GM18508 (cell line): ENCODE data around the gene ST6GALNAC3.

ENCODE experiments used
- ATAC-seq: cut with Tn5 transposase; IDR thresholded peaks from one replicate; pipeline ENCODE4 v1.9.1; 2021; ENCODE audit warnings: moderate number of reproducible peaks; ENCODE audit not compliant: insufficient read depth, unreplicated experiment

Gene ST6GALNAC3

DNA sequence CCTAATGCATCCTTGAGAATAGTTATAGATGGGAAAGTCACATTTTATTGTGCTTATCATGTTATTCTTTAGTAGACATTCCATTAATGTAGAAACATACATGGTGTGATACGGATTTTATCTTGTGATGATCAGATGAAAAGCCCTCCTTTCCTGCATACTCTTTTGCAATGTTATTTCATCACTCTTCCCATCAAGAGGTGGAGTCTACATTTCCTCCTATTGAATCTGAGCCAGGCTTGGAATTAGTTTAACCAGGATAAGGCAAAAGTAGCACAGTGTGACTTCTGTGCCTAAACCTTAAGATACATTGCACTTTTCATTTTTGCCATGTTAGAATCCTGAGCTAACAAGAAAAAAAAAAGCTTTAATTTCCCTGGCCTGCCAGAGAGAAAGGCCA, 399.0 kb downstream of the ST6GALNAC3 start:
- no peak for ATAC-seq

DNA sequence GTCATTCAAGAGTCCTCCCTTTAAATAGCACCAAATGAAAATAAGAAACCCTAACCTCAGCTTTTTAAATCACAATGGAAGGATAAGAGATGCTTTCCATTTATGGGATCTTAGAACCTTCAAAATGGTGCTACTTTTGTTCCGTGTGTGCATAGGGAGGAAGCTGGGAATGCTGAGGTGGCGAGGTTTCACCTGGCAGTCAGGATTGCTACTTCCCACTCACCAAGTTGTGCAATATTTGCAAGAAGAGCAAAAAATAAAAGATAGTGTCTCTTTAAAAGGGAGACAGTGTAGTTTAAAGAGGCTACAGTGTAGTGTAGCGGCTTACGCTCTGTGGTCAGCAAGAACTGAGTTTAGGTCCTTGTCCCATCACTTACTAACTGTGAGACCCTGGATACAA, 400.4 kb downstream of the ST6GALNAC3 start:
- ATAC-seq: no peak

DNA sequence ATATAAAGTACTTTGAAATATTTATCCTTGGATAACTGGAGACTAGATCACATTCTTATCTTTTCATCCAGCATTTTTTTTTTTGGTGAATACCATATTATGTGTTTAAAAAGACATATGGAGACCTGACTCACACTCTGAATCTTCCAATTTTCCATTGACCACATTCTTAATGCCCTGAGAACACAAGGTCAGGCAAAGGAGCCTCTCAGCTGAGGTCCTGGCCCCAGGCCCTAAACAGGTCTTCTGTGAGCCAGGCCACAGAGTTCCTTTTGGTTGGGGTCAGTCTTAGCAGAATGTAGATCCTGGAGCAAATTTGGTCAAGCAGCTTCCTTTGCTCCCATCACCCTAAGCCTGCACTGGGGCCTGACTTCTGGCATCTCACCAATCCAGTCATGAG, 402.6 kb downstream of the ST6GALNAC3 start:
- no peak for ATAC-seq

DNA sequence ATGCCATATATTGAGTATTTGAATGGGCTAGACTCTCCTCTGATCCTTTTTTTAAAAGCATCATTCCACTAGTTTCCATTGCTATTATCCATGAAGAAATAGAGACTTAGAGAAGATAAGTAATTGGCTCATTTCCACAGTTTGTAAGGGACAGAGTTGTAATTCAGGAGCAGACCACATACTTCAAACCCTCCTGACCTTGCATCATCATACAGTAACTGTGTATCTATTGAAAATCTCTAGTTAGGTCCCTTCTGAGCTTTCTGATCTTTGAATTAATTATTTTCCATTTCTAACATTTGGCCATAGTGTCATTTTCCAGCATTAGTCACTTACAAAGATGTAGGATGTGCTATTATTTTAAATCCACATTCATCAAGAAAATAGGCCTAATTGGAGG, 406.3 kb downstream of the ST6GALNAC3 start:
- no peak for ATAC-seq

DNA sequence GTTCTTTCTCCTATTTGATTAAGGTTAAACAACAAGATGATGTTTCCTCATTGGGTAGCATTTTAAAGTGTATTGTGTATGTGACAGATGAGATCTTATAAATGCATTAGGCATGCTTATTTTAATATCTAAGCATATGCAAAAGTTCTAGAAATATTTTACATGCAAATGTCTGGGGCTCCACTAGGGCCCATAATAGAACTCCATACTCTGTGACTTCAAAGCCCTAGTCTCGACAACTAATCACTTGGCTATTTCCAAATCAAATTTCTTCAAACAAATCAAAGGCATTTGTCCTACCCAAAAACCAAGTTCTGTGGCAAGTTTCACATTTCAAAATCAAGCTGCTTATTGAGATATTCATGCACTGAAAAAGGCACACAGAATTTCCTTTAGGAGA, 407.1 kb downstream of the ST6GALNAC3 start:
- ATAC-seq: no peak

DNA sequence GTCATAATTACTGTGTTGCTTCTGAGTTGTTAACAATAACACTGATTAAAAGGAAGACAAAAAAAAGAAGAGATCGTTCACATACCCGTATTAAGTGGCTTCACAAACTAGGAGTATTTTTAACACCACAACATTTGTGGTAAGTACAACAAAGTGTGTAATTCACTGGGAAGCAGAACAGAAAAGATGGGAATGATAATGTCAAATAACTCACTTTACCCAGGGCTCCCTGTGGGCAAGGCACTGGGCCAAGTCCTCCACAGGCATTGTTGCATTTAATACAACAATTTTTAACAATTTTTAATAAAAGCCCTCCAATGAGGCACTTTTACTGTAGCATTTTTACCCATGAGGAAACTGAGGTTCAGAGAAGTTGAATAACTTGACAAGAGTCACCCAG, 407.7 kb downstream of the ST6GALNAC3 start:
- no peak for ATAC-seq

DNA sequence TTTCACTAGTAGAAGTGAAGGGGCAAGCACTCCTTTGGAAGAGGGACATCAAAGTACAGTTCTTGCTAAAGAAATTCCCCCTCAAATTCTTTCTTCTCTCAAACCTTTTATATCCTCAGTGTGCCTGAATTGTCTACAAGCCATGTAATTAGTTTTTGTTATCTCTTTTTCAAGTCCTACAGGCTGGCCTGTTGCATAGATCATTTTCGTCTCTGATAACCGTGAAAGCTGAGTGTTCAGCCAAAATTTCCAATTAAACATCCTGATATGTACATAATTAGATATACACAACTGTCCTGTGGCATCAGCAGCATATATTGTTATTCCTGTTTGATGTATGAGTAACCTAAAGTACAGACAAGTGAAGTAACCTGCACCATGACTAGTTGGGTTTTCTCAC, 417.2 kb downstream of the ST6GALNAC3 start:
- no peak for ATAC-seq

DNA sequence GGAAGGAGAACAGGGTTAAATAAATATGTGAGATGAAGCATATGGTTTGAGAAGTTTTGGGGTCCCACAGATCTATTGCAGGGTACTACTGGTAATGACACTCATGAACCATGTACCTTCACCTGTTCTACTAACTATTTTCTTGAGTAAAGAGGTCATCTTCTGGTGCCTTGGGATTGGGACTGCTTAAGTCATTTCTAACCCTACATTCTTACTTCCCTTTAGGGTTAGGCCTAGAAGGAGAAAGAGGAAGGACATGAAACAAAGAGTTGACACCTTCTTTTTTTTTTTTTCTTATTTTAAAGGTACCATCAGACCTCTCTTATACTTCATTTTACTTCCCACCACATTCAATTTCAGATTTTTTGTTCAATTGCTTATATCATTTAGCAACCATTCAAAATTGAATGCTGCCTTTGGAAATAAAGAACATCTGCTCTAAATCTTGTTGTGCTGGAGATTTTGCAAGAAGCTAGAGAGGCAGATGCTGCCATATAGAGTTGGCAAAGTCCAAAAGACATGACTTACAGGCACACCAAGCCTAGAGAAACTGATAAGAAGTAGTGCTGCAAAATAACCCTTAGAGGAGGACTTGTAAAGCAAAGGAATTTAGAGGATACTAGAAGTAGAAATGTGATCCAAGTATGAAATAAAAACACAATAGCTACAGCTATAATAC, 418.3 kb downstream of the ST6GALNAC3 start:
- ATAC-seq: no peak

DNA sequence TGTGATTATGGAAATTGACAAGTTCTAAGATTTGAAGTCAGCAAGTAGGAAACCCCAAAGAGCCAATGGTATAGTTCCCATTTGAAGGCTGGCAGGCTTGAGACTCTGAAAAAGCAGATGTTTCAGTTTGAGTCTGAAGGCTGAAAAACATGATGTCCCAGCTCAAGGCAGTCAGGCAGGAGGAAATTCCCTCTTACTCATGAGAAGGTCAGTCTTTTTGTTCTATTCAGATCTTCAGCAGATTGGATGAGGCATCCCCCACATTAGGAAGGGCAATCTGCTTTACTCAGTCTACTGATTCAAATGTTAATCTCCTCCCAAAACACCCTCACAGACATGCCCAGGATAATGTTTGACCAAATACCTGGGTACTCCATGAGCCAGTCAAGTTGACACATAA, 420.3 kb downstream of the ST6GALNAC3 start:
- ATAC-seq: peak; percentile 92

DNA sequence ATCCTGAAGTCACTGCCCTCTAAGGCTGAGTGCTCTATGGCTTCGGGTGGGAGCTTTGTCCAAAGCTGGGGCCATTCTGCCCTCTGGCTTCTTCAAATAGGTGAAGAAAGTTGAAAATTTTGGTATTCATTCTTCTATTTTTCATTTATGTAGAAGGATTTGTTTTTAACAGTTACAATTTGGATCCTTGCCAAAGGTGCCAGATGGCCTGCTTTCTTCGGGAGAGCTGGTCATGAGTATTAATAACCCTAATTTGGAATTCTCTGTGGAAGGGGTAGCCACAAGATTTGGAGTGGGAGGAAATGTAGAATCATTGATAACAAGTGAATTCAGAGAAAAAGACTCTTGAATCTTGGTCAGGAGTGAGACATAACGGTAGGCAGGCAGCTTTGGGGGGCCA, 422.3 kb downstream of the ST6GALNAC3 start:
- ATAC-seq: no peak

DNA sequence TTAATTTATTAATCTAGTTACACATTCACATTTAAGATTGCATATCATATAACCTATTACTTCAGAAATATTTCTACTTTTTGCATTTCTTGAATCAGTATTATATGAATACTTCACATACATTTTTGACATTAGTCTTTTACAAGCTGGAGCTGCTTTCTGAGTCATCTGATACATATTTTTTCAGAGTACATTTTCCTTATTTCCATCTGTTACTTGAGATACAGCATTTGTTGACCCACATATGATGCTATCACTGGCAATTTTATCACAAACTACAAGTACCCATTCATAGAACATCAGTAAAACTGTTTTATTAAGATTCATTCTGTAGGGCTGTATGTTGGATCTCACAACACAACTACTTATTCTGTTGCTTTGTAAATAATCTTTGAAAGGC, 425.6 kb downstream of the ST6GALNAC3 start:
- ATAC-seq: no peak

DNA sequence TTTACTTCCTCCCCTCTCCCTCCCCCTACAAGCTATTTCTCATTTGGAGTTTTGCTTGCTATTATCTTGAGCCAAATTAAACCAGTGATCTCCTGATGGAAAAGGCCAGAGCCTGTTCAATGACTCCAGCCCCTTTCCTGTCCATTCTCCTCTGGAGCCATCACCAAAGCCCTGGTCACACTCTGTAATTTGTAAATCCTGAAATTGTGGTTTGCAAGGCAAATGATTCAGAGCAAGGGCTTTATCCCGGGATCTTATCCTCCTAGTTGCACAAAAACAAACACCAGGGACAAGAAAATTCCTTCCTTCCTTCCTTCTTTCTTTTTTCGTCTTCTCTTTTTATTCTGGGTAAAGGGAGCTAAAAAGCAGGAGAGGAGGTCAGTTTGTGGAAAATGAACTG, 426.6 kb downstream of the ST6GALNAC3 start:
- no peak for ATAC-seq

DNA sequence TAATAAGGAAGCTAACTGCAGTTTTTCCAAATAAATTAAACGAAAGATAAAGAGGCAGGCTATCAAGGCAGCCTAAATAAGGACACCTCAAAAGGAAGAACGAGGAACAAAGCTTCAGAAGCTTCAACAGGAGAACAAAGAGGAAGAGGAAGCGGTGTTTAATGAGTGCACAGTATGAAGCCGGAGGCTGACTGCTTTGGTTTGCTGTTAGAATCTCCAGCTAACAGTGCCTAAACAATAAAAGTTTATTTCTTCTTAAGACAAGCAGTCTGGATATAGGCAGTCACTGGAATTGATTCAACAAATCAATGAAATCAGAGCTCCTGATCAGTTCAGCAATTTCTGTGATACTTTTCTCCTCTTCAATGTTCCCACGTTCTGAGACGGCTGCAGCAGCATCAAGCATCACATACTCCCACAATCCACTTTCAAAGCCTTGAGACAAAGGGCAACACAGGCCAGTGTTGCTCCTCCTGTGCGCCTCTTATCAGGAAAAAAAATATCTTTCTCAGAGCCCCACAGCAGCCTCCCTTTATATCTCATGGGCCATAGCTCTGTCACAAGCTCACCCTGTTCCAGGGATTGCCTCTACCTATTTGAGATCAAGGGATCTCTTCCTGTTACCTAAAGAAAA, 427.2 kb downstream of the ST6GALNAC3 start:
- ATAC-seq: no peak

DNA sequence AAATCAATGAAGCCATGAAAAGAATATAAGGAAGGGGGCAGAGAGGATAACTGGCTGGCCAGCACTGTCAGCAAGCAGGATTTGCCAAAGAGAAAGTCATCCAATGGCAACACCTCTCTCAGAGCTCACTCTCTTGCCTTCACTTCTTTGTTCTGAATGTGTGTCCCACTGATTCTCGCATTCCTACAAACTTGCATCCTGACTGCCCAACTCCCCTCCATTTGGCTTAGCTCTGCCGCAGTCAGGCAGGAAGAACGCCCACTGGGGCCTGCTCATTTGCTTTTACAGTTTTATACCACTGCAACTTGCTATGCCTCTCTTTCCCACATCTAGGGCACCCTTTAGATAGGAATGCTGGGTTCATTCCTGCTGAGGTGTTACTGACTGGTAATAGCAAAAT, 428.6 kb downstream of the ST6GALNAC3 start:
- ATAC-seq: no peak

DNA sequence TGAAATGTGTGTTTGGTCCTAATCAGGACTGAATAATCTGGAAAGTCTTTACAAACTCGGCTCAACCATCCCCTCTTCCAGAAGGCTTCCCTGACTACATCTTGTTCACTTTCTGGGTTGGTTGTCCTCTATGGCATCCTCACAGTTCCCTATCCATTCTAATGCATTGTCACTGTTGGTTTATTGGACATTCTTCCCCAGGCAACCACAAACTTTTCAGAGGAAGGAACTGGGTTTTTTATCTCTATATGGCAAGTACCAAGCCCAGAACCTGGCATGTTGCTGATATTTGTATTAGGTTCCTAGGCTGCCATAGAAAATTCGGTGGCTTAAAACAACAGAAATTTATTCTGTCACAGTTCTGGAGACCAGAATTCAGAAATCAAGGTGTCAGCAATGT, 429.2 kb downstream of the ST6GALNAC3 start:
- ATAC-seq: no peak

DNA sequence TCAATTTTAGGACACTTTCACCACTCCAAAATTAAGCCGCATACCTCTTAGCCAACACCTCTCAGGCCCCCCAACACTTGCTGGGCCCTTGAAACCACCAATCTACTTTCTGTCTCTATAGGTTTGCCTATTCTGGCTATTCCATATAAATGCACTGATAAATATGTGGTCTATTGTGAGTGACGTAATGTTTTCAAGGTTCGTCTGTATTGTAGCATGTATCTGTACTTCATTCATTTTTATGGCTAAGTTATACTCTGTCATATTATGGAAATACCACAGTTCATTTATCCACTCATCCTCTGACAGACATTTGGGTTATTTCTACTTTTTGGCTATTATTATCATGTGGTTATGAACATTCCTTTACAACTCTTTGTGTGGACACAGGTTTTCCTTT, 432.8 kb downstream of the ST6GALNAC3 start:
- no peak for ATAC-seq

DNA sequence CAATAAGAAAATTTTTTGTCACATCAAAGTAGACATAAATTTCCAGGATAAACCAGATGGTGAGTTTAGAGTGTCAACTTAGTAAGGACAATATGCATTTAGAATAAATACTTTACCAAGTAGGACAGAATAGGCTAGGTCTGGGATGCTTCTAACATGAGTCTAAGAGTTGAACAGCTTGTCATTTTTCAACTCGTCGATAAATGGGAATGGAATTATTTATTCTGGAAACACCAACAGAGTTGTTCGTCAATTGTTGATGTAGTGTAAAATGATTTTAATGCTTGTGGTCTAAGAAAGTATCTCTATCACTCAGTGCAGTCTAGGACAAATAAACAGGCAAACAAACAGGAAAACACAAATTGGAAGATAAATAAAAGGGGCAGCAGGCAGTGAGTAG, 434.3 kb downstream of the ST6GALNAC3 start:
- ATAC-seq: no peak

DNA sequence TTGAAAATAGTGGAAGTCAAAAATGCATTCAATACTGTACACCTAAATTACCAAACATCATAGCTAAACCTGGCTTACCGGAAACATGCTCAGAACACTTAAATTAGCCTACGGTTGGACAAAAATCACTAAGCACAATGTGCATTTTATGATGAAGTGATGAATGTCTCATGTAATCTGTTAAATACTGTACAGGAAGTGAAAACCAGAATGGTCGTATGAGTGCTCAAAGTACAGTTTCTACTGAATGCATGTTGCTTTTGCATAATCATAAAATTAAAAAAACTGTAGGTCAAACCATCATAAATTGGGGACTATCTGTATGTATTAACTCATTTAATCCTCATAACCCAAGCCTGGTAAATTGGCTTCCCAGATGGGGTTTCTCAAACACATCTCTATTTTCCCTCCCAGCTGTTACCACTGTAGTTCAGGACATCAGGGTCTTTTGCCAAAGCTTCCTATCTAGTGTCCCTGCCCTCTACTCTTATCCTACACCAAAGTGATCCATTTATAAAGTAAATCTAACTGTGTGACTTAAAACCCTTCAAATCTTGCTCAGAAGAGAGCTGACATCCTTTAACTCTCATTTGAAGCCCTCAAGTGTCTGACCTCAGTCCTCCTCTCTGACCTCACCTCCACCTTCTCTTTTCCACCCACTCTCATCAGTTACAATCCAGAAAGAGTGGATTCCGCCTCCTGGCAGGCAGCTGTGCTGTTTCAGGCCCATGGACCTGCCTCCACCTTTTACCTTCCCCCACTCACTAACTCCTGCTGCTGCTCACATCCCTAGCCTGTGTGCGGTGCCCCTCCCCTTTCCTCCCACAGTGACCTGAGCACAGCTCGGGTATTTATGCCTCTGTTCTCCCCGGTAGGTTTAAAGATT, 436.4 kb downstream of the ST6GALNAC3 start:
- no peak for ATAC-seq

DNA sequence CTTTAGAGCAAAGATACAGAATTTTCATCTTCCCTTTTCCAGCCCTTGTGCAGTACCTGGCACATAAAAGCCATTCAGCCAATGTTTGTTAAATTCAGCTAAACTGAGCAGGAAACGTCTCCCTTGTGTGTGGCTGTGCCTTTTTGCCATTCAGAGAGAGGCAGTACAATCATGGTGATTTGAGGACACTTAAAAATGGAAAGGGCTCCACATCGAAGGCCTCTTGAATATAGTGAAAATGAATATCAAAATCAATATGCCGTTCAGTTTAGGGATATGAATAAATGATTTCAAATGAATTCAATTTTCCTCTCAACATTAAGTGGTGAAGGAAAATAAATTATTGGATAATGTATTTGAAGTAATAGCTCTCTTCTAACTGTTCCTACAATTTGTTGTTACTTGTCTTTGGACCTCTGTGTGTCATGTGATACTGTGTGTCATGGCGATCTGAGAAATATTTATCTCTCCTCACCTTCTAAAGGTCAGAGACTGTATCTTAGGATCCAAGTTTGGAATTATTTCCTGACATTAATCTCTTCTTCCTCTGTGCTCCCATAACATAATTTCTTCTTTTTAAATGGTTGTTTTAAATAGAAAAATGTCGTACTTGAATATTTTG, 437.1 kb downstream of the ST6GALNAC3 start:
- no peak for ATAC-seq

DNA sequence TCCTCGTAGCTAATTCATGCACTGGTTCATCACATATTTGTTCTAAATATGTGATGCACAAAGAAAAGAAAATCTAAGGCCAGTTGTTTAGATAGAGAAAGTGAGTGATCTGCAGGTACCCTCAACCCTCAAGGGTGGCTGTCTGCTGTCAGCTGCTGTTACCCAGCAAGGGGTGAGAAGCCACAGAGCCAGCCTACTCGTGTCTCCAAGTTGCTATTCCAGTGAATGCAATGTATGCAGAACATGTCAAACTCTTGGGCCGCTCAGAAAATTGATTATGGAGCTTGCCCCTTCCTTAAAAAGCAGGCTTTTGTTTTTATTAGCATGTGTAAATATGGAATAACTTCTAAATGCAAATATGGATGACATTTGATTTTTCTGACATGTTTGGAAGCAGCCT, 456.4 kb downstream of the ST6GALNAC3 start:
- ATAC-seq: no peak

DNA sequence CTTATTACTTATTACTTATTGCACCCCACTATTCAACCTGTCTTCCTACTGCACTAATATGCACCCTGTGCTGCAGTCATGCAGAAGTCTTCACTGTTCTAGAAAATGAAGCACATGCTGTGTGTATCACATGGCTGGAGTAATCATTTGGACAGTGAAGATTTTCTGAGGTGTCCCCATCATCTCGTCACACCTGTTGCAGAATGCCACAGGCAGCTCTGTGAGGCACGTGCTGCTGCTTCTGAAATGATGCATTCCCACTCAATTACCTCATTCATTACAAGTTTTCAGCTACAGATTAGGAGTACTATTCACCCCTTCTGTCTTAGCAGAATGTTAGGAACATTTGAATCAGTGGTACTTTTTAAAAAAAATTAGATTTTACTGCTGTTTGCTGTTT, 467.1 kb downstream of the ST6GALNAC3 start:
- no peak for ATAC-seq
